IMR-90 (cell line): ENCODE results near the gene THBS1. TPM values are rescaled to one million over a fixed set of nuclear protein-coding genes. Genes with fewer than 3 reads are reported as not detected.

ENCODE experiments used
- ATAC-seq: fragments of 200-7000 bp; cut with Tn5 transposase; 2 replicates; pipeline ENCODE4 v1.9.1; 2020; ENCODE audit warnings: low read depth, mild to moderate bottlenecking, moderate library complexity
- BruUV-seq: library from RNA; stranded (reverse); fragments of 400-500 nt; replicated peaks from 2 replicates; lab custom pipeline; 2021; lab: Mats Ljungman, UMichigan
- CTCF ChIA-PET: fragments of 300-600 bp; formaldehyde crosslinking; extraction: SDS; loops from one replicate; lab custom pipeline; 2021; ENCODE audit warnings: antibody characterized with exemption; lab: Yijun Ruan, JAX
- POLR2A ChIA-PET: fragments of 300-600 bp; sonication (Branson Sonifier 250); formaldehyde crosslinking; loops from one replicate; lab custom pipeline; 2022; ENCODE audit warnings: antibody characterized with exemption; ENCODE audit not compliant: unreplicated experiment; lab: Charles Lee
- DNase-seq: peaks from one replicate; pipeline ENCODE4 v3.0.0; 2013
- H2AFZ ChIP-seq: replicated peaks from 2 replicates; pipeline ENCODE3; 2013; ENCODE audit warnings: low read length, mild to moderate bottlenecking; ENCODE audit not compliant: poor library complexity
- H2AK5ac ChIP-seq: 2 replicates; pipeline ENCODE4 v1.6.1; 2013; ENCODE audit warnings: low read depth, low read length, inconsistent platforms
- H2AK9ac ChIP-seq: replicated peaks from 2 replicates; pipeline ENCODE3; 2013; ENCODE audit warnings: mild to moderate bottlenecking, low read depth, low read length, moderate library complexity; ENCODE audit not compliant: poor library complexity
- H2BK120ac ChIP-seq: 2 replicates; pipeline ENCODE4 v1.6.1; 2013; ENCODE audit warnings: low read depth, low read length, inconsistent platforms
- H2BK15ac ChIP-seq: 3 replicates; pipeline ENCODE4 v1.6.1; 2013; ENCODE audit warnings: low read depth, low read length, inconsistent platforms
- H2BK20ac ChIP-seq: 2 replicates; pipeline ENCODE4 v1.6.1; 2013; ENCODE audit warnings: low read depth, mild to moderate bottlenecking, inconsistent platforms, low read length, moderate library complexity
- H2BK5ac ChIP-seq: 2 replicates; pipeline ENCODE4 v1.6.1; 2013; ENCODE audit warnings: mild to moderate bottlenecking, low read depth, low read length, inconsistent platforms; ENCODE audit not compliant: poor library complexity, severe bottlenecking
- H3K14ac ChIP-seq: replicated peaks from 2 replicates; pipeline ENCODE4 v1.6.1; 2013; ENCODE audit warnings: low read depth, low read length, inconsistent platforms
- H3K18ac ChIP-seq: 2 replicates; pipeline ENCODE4 v1.6.1; 2013; ENCODE audit warnings: low read depth, low read length, control low read depth
- H3K23ac ChIP-seq: 2 replicates; pipeline ENCODE4 v1.6.1; 2013; ENCODE audit warnings: low read depth, low read length, inconsistent platforms
- H3K27ac ChIP-seq: 2 replicates; pipeline ENCODE4 v1.5.1; 2013; ENCODE audit warnings: mild to moderate bottlenecking, control low read depth, low read length; ENCODE audit not compliant: insufficient read depth
- H3K27me3 ChIP-seq: 2 replicates; pipeline ENCODE4 v1.6.1; 2013; ENCODE audit warnings: low read length; ENCODE audit not compliant: control insufficient read depth, insufficient read depth
- H3K36me3 ChIP-seq: 2 replicates; pipeline ENCODE4 v1.6.1; 2013; ENCODE audit warnings: low read length, mixed read lengths; ENCODE audit not compliant: control insufficient read depth, insufficient read depth
- H3K4ac ChIP-seq: 2 replicates; pipeline ENCODE4 v1.6.1; 2013; ENCODE audit warnings: low read depth, low read length, inconsistent platforms
- H3K4me1 ChIP-seq: 2 replicates; pipeline ENCODE4 v1.6.1; 2013; ENCODE audit warnings: low read length, mixed read lengths; ENCODE audit not compliant: control insufficient read depth, insufficient read depth
- H3K4me2 ChIP-seq: 2 replicates; pipeline ENCODE4 v1.6.1; 2013; ENCODE audit warnings: low read depth, mild to moderate bottlenecking, control low read depth, low read length, moderate library complexity
- H3K4me3 ChIP-seq: 2 replicates; pipeline ENCODE4 v1.5.1; 2013; ENCODE audit warnings: low read depth, mild to moderate bottlenecking, control low read depth, low read length, moderate library complexity; ENCODE audit not compliant: insufficient read depth
- H3K56ac ChIP-seq: 2 replicates; pipeline ENCODE4 v1.6.1; 2013; ENCODE audit warnings: low read length, inconsistent platforms; ENCODE audit not compliant: insufficient read depth; ENCODE audit errors: extremely low read depth
- H3K79me1 ChIP-seq, 2 experiments: 2 replicates each; pipeline ENCODE4 v1.6.1; 2013; ENCODE audit warnings: low read length in 2 of 2, inconsistent platforms in 1 of 2, low read depth in 1 of 2
- H3K9ac ChIP-seq: 2 replicates; pipeline ENCODE4 v1.6.1; 2013; ENCODE audit warnings: low read depth, low read length, control low read depth
- H3K9me1 ChIP-seq: 2 replicates; pipeline ENCODE4 v1.6.1; 2013; ENCODE audit warnings: low read length, inconsistent platforms; ENCODE audit not compliant: insufficient read depth
- H3K9me3 ChIP-seq: 2 replicates; pipeline ENCODE4 v1.6.1; 2013; ENCODE audit warnings: low read length; ENCODE audit not compliant: control insufficient read depth, insufficient read depth
- H4K20me1 ChIP-seq: 2 replicates; pipeline ENCODE4 v1.6.1; 2013; ENCODE audit warnings: low read length, inconsistent platforms; ENCODE audit not compliant: insufficient read depth
- H4K5ac ChIP-seq: 2 replicates; pipeline ENCODE4 v1.6.1; 2013; ENCODE audit warnings: mild to moderate bottlenecking, low read depth, low read length, control low read depth
- H4K8ac ChIP-seq, 2 experiments: 2 replicates each; pipeline ENCODE4 v1.6.1; 2013; ENCODE audit warnings: low read depth in 2 of 2, low read length in 2 of 2, control low read depth in 1 of 2, inconsistent platforms in 1 of 2
- H4K91ac ChIP-seq: 2 replicates; pipeline ENCODE4 v1.6.1; 2013; ENCODE audit warnings: low read depth, low read length, inconsistent platforms; ENCODE audit not compliant: insufficient read depth
- CEBPB ChIP-seq: IDR thresholded peaks from 2 replicates; pipeline ENCODE4 v1.6.1; 2012; ENCODE audit warnings: low read depth, low read length, improper control_type of control experiment
- CHD1 ChIP-seq: IDR thresholded peaks from 2 replicates; pipeline ENCODE4 v1.6.1; 2012; ENCODE audit warnings: low read depth, low read length, improper control_type of control experiment
- ELK1 ChIP-seq: fragments of 150-350 bp; IDR thresholded peaks from 2 replicates; pipeline ENCODE4 v1.6.1; 2016; ENCODE audit warnings: low read depth, mild to moderate bottlenecking, low read length, moderate library complexity, borderline replicate concordance
- FOS ChIP-seq: fragments of 150-350 bp; IDR thresholded peaks from 2 replicates; pipeline ENCODE4 v1.6.1; 2016; ENCODE audit warnings: low read depth, low read length
- MAFK ChIP-seq: IDR thresholded peaks from 2 replicates; pipeline ENCODE4 v1.6.1; 2012; ENCODE audit warnings: low read depth, low read length, improper control_type of control experiment
- MAZ ChIP-seq: IDR thresholded peaks from 2 replicates; pipeline ENCODE4 v1.6.1; 2012; ENCODE audit warnings: low read depth, mild to moderate bottlenecking, low read length, improper control_type of control experiment, moderate library complexity, borderline replicate concordance
- MXI1 ChIP-seq: IDR thresholded peaks from 2 replicates; pipeline ENCODE4 v1.6.1; 2012; ENCODE audit warnings: low read depth, mild to moderate bottlenecking, low read length, moderate library complexity, borderline replicate concordance
- POLR2A ChIP-seq: IDR thresholded peaks from 2 replicates; pipeline ENCODE4 v1.6.1; 2012; ENCODE audit warnings: mild to moderate bottlenecking, low read depth, low read length
- RFX5 ChIP-seq: IDR thresholded peaks from 2 replicates; pipeline ENCODE4 v1.8.0; 2012; ENCODE audit warnings: low read depth, mild to moderate bottlenecking, low read length, moderate library complexity
- SMC3 ChIP-seq: fragments of 150-350 bp; IDR thresholded peaks from 2 replicates; pipeline ENCODE4 v1.6.1; 2016; ENCODE audit warnings: low read depth, mild to moderate bottlenecking, antibody characterized with exemption, low read length, moderate library complexity
- WGBS, 2 experiments: methylation state at CpG; one replicate each; pipeline versions ENCODE4 v1.1.5 to v1.1.7; 2013; ENCODE audit warnings: missing lambda C conversion rate in 2 of 2; ENCODE audit not compliant: insufficient read length in 1 of 2; ENCODE audit errors: extremely low coverage in 2 of 2; 5-methylcytosine and 5-hydroxymethylcytosine counted together
- dilution Hi-C: fragments of 300-500 bp; cut with HindIII; formaldehyde crosslinking; loops from one replicate; pipeline ENCODE4 v1.14.3; 2018; ENCODE audit warnings: low sequenced_read_pairs; ENCODE audit not compliant: unreplicated experiment
- in situ Hi-C: fragments of 300-500 bp; cut with MboI; formaldehyde crosslinking; loops from 3 replicates; pipeline ENCODE4 v1.14.3; 2019; ENCODE audit warnings: low sequenced_read_pairs, inconsistent platforms, mixed read lengths
- intact Hi-C: fragments of 100-400 bp; cut with micrococcal nuclease; formaldehyde crosslinking; loops from 2 replicates; pipeline ENCODE4 v1.10.0; 2022
- polyA plus RNA-seq, 3 experiments: library from polyadenylated mRNA; depleted of rRNA; stranded (reverse); fragments of >200 nt; gene quantifications; 2 replicates each; pipeline ENCODE4 v1.2.3, GENCODE V29; 2012; ENCODE audit warnings: low replicate concordance in 1 of 3
- total RNA-seq: library from RNA; depleted of rRNA; stranded (reverse); fragments of >200 nt; gene quantifications from 2 replicates; pipeline ENCODE4 v1.2.3, GENCODE V29; 2012
- TF ChIP-seq, protein P1 (sequence below): fragments of 150-350 bp; IDR thresholded peaks from 2 replicates; pipeline ENCODE4 v1.6.1; 2017; ENCODE audit warnings: mild to moderate bottlenecking, antibody characterized with exemption, low read length, low read depth

THBS1 gene
- total and polyA plus RNA-seq, 2 of the 4 experiments (the other 2 are of a cell fraction), result 1,562 to 4,071 TPM

DNA sequence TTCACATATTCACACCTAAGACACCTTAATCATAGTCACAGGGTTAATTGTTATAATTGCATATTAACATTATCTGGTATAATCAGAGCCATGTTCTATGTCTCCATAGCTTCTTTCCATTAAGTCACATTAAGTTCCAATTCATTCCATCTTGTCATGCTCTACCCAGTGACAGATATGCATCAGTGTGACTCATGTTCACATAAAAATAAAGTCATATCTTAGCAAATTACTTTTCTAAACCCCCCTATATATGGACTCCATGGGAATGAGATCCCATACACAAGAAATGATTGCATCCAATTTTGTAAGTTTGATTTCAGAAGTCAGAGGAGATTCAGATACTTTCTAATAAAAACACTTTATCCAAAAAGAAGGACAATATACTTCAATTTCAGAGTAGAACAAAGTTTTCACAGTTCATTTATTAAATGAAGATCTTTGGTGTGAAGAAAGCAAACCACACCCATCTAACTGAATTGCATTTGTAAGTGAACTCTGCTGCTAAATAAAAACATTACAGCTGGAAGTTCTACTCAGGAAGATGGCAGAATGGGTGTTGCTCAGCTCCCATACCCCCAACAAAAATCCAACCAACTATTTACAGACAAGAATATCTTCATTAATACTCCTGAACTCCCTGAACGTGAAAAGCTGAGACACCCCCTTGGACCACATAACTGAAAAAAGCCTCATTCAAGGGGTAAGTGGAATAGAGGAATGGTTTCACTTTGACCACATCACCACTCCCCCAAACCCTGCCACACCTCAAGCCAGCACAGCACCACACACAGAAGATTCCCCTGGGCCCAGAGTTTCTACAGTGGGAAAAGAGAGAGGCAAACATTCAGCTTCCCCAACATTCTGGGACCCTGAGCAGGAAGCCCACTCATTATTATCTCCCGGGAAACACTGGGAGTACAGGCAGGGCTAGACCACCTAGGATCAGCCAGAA, 27.6 kb downstream of the THBS1 start (continued):
- no peak for TF ChIP-seq MAZ

GRCh38 chr15:39609166-39609916, 28.5 kb downstream of the THBS1 start:
- Histone ChIP-seq H4K5ac (no peak overlapping the region), H3K79me1 (no peaks in the 10 kb centered on the region), H3K4me3 (no peak overlapping the region), H3K18ac (no peak overlapping the region), H2BK15ac (no peak overlapping the region), H2AFZ (no peak overlapping the region), H3K4me1 (no peaks in the 10 kb centered on the region), H3K9me3 (peaks cover 13% of the 10 kb centered on the region), H4K20me1 (no peaks in the 10 kb centered on the region), H3K27me3 (no peaks in the 10 kb centered on the region), H2AK5ac (no peak overlapping the region), H3K4me2 (no peak overlapping the region), H3K23ac (no peak overlapping the region), H3K56ac (no peak overlapping the region), H2BK5ac (no peak overlapping the region), H4K8ac (no peak overlapping the region), H3K9ac (no peak overlapping the region), H3K14ac (no peak overlapping the region), H3K4ac (no peak overlapping the region), H3K36me3 (no peaks in the 10 kb centered on the region), H2BK120ac (no peak overlapping the region), H4K91ac (no peak overlapping the region), H3K27ac (no peak overlapping the region), H3K9me1 (0 out of 2 replicates have a peak, but pooled peaks cover 3% of the 10 kb centered on the region), H2BK20ac (no peak overlapping the region), H2AK9ac (no peak overlapping the region)
- BruUV-seq, result no TSS peak
- dilution Hi-C loops, result no loop called here
- in situ Hi-C loops, result loop anchor here (10.0 kb wide), 1 partner anchor 135 kb away; no protein-coding TSS in a partner anchor
- no peak for ATAC-seq
- intact Hi-C loops, result no loop called here
- ChIA-PET POLR2A (no interaction called here), CTCF (no interaction called here)
- DNase-seq, result no peak
- TF ChIP-seq SMC3 (no peak), CEBPB (no peak), MAFK (no peak), RFX5 (no peak), MAZ (no peak), MXI1 (no peak), CHD1 (no peak), ELK1 (no peak), FOS (no peak), POLR2A (no peak)
- TF ChIP-seq, protein P1, sequence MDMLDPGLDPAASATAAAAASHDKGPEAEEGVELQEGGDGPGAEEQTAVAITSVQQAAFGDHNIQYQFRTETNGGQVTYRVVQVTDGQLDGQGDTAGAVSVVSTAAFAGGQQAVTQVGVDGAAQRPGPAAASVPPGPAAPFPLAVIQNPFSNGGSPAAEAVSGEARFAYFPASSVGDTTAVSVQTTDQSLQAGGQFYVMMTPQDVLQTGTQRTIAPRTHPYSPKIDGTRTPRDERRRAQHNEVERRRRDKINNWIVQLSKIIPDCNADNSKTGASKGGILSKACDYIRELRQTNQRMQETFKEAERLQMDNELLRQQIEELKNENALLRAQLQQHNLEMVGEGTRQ, result no peak
- WGBS, 2 experiments, result 58% methylated on average over 3 of the region's 4 CpGs; no CpG with 5 or more reads in 1 of the 2 experiments
